Measurements from ENCODE around the gene ADARB2. TPM values are rescaled to one million over a fixed set of nuclear protein-coding genes. Genes with fewer than 3 reads are reported as not detected.
A peak's percentile ranks its signal among the peaks of the same experiment; 100 is the strongest.

ADARB2 gene
- total RNA-seq, 2 donors from 2014 or later = 1.1 to 1.8 TPM

DNA sequence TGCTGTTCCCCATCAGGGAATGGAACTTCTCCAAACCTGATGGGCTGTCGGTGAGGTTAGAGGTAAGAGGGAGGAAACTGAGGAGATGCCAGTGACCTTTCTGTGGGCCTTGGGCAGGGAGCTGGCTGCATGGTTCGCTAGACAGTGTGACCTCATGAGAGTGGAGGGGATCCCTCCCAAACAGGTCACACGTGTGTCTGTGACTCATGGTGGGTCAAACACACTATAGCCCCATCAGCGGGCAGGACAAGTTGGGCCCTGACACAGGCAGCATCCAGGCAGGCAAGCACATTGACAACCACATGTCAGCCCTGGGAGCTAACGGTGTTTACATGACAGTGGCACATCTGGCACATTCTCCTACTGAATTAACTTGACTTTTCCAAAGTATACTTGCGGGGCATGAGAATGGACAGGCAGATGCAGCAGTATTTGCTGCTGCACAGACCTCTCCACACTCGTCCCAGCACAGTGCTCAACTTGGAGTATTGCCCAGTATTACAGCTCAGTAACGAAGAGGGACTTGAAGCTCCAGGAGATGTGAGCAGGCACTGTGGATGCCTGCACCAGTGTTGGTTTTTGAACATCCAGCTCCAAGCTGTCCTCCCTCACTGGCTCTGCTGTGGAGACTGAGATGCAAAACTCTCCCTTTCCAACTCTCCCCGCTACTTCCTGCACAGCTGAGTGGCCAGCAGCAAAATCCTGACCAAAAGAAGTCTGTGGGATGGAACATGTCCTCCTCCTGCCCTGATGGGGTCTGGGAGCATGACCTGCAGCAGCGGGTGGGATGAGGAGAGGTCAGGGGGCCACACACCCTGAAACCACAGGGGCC is 481.5 kb downstream of the ADARB2 start:
- TF ChIP-seq, protein P1, sequence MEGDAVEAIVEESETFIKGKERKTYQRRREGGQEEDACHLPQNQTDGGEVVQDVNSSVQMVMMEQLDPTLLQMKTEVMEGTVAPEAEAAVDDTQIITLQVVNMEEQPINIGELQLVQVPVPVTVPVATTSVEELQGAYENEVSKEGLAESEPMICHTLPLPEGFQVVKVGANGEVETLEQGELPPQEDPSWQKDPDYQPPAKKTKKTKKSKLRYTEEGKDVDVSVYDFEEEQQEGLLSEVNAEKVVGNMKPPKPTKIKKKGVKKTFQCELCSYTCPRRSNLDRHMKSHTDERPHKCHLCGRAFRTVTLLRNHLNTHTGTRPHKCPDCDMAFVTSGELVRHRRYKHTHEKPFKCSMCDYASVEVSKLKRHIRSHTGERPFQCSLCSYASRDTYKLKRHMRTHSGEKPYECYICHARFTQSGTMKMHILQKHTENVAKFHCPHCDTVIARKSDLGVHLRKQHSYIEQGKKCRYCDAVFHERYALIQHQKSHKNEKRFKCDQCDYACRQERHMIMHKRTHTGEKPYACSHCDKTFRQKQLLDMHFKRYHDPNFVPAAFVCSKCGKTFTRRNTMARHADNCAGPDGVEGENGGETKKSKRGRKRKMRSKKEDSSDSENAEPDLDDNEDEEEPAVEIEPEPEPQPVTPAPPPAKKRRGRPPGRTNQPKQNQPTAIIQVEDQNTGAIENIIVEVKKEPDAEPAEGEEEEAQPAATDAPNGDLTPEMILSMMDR (conservative IDR thresholded peaks at IDR 0.05) = no peak
- DNase-seq = peak; percentile 35
- H3K27ac ChIP-seq (ENCODE audit: low read depth, low read length) = no peak overlapping the region
- 79 to 88% methylated on average over 6 to 10 of the region's 10 CpGs for WGBS, 2 experiments (ENCODE audit: insufficient coverage in 1 of 2, insufficient read length in 1 of 2)
- H3K36me3 ChIP-seq (ENCODE audit: control insufficient read depth, insufficient read depth, low read length) = no peaks in the 10 kb centered on the region
- peaks cover 1% of the 10 kb centered on the region for H3K4me1 Mint-ChIP-seq
- H3K9me3 ChIP-seq (ENCODE audit: control insufficient read depth, low read length) = no peaks in the 10 kb centered on the region
- no peaks in the 10 kb centered on the region for H3K36me3 Mint-ChIP-seq (ENCODE audit: low read depth)
- H3K4me1 ChIP-seq (ENCODE audit: control insufficient read depth, insufficient read depth, low read length) = no peaks in the 10 kb centered on the region
- H3K27ac Mint-ChIP-seq = no peak overlapping the region
- no peak overlapping the region for H3K4me3 ChIP-seq (ENCODE audit: low read length)
- no peak overlapping the region for H3K4me3 Mint-ChIP-seq
- H3K27me3 ChIP-seq (ENCODE audit: control insufficient read depth, insufficient read depth, low read length, poor library complexity, severe bottlenecking) = no peaks in the 10 kb centered on the region
- no peaks in the 10 kb centered on the region for H3K9me3 Mint-ChIP-seq
- H3K9ac ChIP-seq (ENCODE audit: extremely low read depth, low read length, poor library complexity, severe bottlenecking) = no peak overlapping the region
- no peaks in the 10 kb centered on the region for H3K27me3 Mint-ChIP-seq (ENCODE audit: insufficient read depth)

DNA sequence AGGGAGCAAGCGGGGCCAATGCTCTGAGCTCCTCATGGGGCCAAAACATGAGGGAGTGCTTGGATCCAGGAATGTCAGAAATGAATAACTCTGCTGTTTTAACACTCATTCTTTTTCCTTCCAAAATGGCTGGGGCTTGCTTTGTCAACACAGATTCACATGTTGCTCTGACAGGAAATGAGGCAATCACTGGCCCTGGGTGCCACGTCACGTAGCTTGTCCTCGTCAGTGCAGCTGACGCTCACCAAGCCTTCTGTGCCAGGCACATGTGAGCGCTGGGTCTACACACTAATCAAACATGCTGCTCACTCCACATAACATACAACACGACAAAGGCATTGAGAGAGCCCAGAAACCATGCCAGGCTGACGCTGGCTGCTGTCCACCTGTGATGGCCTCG is 482.2 kb downstream of the ADARB2 start:
- Histone ChIP-seq H3K27me3 (ENCODE audit: control insufficient read depth, insufficient read depth, low read length, poor library complexity, severe bottlenecking) (no peaks in the 10 kb centered on the region), H3K4me1 (ENCODE audit: control insufficient read depth, insufficient read depth, low read length) (no peaks in the 10 kb centered on the region), H3K36me3 (ENCODE audit: control insufficient read depth, insufficient read depth, low read length) (no peaks in the 10 kb centered on the region), H3K9ac (ENCODE audit: extremely low read depth, low read length, poor library complexity, severe bottlenecking) (no peak overlapping the region), H3K4me3 (ENCODE audit: low read length) (no peak overlapping the region), H3K9me3 (ENCODE audit: control insufficient read depth, low read length) (no peaks in the 10 kb centered on the region), H3K27ac (ENCODE audit: low read depth, low read length) (no peak overlapping the region)
- no peaks in the 10 kb centered on the region for H3K36me3 Mint-ChIP-seq (ENCODE audit: low read depth)
- no peaks in the 10 kb centered on the region for H3K27me3 Mint-ChIP-seq (ENCODE audit: insufficient read depth)
- H3K27ac Mint-ChIP-seq = no peak overlapping the region
- WGBS, 2 experiments (ENCODE audit: insufficient coverage in 1 of 2, insufficient read length in 1 of 2) = 92 to 95% methylated on average over 5 to 9 of the region's 9 CpGs
- no peak overlapping the region for H3K4me3 Mint-ChIP-seq
- peaks cover 1% of the 10 kb centered on the region for H3K4me1 Mint-ChIP-seq
- DNase-seq = peak; percentile 27
- TF ChIP-seq, protein P1 (conservative IDR thresholded peaks at IDR 0.05) = no peak
- no peaks in the 10 kb centered on the region for H3K9me3 Mint-ChIP-seq

DNA sequence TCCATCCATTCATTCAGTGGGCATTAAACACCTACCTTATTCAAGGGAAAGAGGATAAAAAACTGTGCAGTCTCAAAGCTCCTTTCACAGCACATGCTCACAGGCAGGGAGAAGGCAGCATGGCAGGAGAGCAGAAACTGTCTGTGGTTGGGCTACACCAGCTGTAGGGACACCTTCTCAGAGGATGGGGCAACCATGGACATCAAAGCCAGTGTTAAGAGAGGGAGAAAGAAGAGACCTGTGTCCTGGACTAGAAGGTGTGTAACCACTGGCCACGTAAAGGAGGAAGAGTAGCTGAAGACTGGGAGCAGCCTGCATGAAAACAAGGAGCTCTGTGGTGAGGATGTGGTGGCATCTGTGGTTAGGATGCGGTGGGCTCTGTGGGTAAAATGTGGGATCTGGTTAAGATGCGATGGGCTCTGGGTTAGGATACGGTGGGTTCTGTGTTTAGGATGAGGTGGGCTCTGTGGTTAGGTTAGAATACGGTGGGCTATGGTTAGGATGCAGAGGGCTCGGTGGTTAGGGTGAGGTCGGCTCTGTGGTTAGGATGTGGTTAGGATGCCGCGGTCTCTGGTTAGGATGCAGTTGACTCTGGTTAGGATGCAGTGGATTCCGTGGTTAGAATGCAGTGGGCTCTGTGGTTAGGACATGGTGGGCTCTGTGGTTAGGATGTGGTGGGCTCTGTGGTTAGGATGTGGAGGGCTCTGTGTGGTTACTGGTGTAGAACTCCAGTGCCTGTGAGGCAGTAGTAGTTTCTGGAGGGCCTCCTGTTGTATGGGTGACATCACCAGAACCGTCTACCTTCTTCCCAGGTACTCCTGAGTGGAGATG is 483.6 kb downstream of the ADARB2 start:
- Mint-ChIP-seq H3K9me3 (no peaks in the 10 kb centered on the region), H3K4me3 (no peak overlapping the region), H3K27me3 (ENCODE audit: insufficient read depth) (no peaks in the 10 kb centered on the region), H3K4me1 (peaks cover 1% of the 10 kb centered on the region), H3K36me3 (ENCODE audit: low read depth) (no peaks in the 10 kb centered on the region), H3K27ac (no peak overlapping the region)
- Histone ChIP-seq H3K9ac (ENCODE audit: extremely low read depth, low read length, poor library complexity, severe bottlenecking) (no peak overlapping the region), H3K27me3 (ENCODE audit: control insufficient read depth, insufficient read depth, low read length, poor library complexity, severe bottlenecking) (no peaks in the 10 kb centered on the region), H3K9me3 (ENCODE audit: control insufficient read depth, low read length) (no peaks in the 10 kb centered on the region), H3K36me3 (ENCODE audit: control insufficient read depth, insufficient read depth, low read length) (no peaks in the 10 kb centered on the region), H3K4me3 (ENCODE audit: low read length) (no peak overlapping the region), H3K4me1 (ENCODE audit: control insufficient read depth, insufficient read depth, low read length) (no peaks in the 10 kb centered on the region), H3K27ac (ENCODE audit: low read depth, low read length) (no peak overlapping the region)
- 95 to 97% methylated on average over 3 to 11 of the region's 11 CpGs for WGBS, 2 experiments (ENCODE audit: insufficient coverage in 1 of 2, insufficient read length in 1 of 2)
- TF ChIP-seq, protein P1 (conservative IDR thresholded peaks at IDR 0.05) = no peak
- DNase-seq = peak; percentile 26
